ENCODE results near the gene RHOBTB3.
A peak's percentile ranks its signal among the peaks of the same experiment; 100 is the strongest.
"Not testable (repeated sequence)": the region's sequence is repeated elsewhere in the genome, so short reads cannot be mapped to it uniquely, and the experiment has no call there.

RHOBTB3 gene

GRCh38 chr5:95711501-95712346 lies 19.4 kb upstream of the RHOBTB3 start:
- no peak for DNase-seq
- in situ Hi-C loops (cut with HindIII; ENCODE audit: low pct_ligation_motif_present, low pct_unique_long_range_greater_than_20kb, low sequenced_read_pairs), result no loop called here

DNA sequence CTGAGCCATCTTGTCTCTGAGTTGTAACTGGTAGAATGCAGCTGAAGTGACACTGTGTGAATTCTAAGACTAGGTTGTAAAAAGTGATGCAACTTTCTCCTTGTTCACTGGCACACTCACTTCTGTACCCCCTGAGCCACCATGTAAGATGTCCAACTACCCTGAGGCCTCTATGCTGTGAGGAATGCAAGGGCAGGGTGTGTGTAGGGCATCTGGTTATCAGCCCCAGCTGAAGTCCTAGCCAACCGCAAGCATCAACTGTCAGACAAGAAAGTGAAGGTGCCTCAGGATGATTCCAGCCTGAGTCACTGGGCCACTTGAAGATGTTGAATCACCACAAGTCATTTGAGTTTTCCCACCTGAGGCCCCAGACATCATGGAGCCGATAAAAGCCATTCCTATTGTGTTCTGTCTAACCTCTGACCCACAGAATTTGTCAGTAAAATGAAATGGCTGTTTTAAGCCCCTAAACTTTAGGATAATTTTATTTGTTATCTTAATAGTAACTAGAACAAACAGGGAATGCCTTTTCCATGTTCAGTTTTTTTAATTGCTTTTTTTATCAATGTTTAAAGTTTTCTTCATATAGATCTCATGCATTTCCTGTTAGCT lies 18.7 kb upstream of the RHOBTB3 start:
- DNase-seq, result peak; percentile 87

DNA sequence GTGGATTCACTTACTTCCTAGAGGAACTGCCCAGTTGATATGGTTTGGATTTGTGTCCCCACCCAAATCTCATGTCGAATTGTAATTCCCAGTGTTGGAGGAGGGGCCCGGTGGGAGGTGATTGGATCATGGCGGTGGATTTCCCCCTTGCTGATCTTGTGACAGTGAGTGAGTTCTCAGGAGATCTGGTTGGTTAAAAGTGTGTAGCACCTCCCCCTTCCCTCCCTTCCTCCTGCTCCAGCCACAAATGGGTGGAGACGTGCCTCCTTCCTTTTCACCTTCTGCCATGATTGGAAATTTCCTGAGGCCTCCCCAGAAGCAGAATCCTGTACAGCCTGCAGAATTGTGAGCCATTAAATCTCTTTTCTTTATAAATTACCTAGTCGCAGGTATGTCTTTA lies 17.9 kb upstream of the RHOBTB3 start:
- DNase-seq; in situ Hi-C loops (cut with HindIII; ENCODE audit: low pct_ligation_motif_present, low pct_unique_long_range_greater_than_20kb, low sequenced_read_pairs): not testable (repeated sequence)

More for the DNA sequence above, 18.7 kb upstream of the RHOBTB3 start:
- in situ Hi-C loops (cut with HindIII; ENCODE audit: low pct_ligation_motif_present, low pct_unique_long_range_greater_than_20kb, low sequenced_read_pairs), result no loop called here

GRCh38 chr5:95713960-95714710 lies 17.0 kb upstream of the RHOBTB3 start:
- in situ Hi-C loops (cut with HindIII; ENCODE audit: low pct_ligation_motif_present, low pct_unique_long_range_greater_than_20kb, low sequenced_read_pairs), result no loop called here
- DNase-seq, result no peak

DNA sequence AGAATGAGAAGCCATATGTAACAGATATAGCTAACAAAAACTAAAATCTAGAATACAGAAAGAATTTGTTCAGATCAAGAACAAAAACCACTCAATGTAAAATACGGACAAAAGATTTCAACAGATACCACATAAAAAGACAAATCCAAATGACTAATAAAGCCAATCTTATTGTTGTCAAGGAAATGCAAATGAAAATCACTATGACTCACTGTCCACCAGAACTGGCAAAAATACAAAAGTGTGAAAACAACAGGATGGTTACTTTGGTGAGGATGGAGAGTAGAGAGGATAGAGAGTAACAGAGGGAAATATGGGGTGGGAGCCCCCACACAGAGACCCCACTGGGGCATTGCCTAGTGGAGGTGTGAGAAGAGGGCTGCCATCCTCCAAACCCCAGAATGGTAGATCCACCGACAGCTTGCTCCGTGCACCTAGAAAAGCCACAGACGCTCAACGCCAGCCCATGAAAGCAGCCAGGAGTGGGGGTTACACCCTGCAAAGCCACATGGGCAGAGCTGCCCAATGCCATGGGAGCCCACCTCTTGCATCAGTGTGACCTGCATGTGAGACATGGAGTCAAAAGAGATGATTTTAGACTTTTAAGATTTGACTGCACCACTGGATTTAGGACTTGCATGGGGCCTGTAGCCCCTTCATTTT lies 15.2 kb upstream of the RHOBTB3 start:
- DNase-seq, result no peak
- in situ Hi-C loops (cut with HindIII; ENCODE audit: low pct_ligation_motif_present, low pct_unique_long_range_greater_than_20kb, low sequenced_read_pairs), result no loop called here

GRCh38 chr5:95717439-95717838 lies 13.7 kb upstream of the RHOBTB3 start:
- DNase-seq, result no peak
- in situ Hi-C loops (cut with HindIII; ENCODE audit: low pct_ligation_motif_present, low pct_unique_long_range_greater_than_20kb, low sequenced_read_pairs), result no loop called here

DNA sequence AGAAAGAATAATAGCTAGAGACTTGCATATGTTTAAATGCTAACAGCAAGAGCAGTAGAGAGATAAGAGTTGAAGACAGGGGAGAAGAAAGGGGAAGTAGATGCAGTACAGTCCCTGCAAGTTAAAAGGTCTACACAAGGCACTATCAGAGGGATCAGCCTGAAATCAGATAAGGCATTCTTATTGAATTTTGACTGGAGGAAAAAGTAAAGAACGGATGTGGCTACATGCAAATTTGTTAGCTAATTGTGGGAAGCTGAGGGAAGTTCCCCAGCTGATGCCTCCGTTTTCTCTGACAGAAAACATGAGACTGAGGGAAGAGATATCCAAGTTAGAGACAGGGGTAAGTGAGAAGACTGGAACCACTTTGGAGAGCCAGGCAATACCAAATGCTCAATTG lies 12.9 kb upstream of the RHOBTB3 start:
- in situ Hi-C loops (cut with HindIII; ENCODE audit: low pct_ligation_motif_present, low pct_unique_long_range_greater_than_20kb, low sequenced_read_pairs), result no loop called here
- DNase-seq, result no peak

DNA sequence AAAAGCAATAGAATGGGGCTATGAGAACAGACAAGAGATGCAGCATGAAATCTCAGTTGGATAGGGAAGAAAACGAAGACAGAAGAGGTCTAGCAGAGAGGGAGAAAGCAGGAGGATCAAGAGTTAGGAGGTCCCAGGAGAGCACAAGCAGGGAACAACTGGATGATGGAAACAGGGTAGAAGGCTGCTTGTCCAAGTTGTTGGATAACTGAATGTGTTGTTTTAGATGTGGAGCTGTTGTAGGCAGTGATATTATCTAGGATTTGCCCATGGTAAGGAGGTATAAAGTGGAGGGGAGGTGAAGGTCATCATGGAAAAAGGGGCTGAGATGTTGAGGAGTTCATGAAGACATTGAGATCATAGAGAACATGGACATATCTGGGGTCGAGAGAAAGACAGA lies 12.4 kb upstream of the RHOBTB3 start:
- DNase-seq, result no peak
- in situ Hi-C loops (cut with HindIII; ENCODE audit: low pct_ligation_motif_present, low pct_unique_long_range_greater_than_20kb, low sequenced_read_pairs), result no loop called here

GRCh38 chr5:95720094-95720786 lies 10.9 kb upstream of the RHOBTB3 start:
- no peak for DNase-seq
- in situ Hi-C loops (cut with HindIII; ENCODE audit: low pct_ligation_motif_present, low pct_unique_long_range_greater_than_20kb, low sequenced_read_pairs), result no loop called here

DNA sequence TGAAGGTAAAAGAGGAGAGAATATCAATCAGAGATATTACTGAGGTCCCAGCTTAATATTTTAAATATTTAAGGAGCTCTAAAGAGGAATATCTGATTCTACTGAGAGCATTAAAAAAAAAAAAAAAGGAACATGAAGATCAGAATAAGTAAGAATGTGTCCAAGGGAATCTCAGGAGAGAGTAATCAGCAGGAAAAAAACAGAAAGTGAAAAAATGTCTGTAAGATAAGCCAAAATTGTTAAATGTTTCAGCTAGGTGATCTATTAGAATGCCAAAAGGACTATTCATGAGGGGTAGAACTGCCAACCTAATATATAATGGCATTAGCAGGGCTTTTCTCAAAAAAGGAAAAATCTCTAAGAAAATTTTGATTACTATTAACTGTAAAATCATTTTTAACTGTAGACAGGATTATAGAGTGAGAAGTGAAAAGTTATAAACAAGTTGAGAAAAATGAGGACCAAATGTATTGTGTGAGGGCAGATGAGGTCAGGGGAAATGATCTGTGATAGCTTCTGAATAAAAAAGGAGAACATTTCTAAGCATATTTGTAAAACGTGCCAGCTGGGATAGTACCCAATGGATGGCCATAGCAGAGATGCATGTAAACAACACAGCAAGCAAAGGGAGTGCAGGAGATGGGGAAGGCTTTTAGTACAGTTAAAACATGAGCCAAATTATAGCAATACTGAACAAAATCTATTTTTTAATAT lies 9.4 kb upstream of the RHOBTB3 start:
- no peak for DNase-seq
- in situ Hi-C loops (cut with HindIII; ENCODE audit: low pct_ligation_motif_present, low pct_unique_long_range_greater_than_20kb, low sequenced_read_pairs), result no loop called here

GRCh38 chr5:95723632-95724369 lies 7.3 kb upstream of the RHOBTB3 start:
- in situ Hi-C loops (cut with HindIII; ENCODE audit: low pct_ligation_motif_present, low pct_unique_long_range_greater_than_20kb, low sequenced_read_pairs), result no loop called here
- DNase-seq, result no peak

GRCh38 chr5:95725071-95725820 lies 5.9 kb upstream of the RHOBTB3 start:
- in situ Hi-C loops (cut with HindIII; ENCODE audit: low pct_ligation_motif_present, low pct_unique_long_range_greater_than_20kb, low sequenced_read_pairs), result no loop called here
- no peak for DNase-seq

DNA sequence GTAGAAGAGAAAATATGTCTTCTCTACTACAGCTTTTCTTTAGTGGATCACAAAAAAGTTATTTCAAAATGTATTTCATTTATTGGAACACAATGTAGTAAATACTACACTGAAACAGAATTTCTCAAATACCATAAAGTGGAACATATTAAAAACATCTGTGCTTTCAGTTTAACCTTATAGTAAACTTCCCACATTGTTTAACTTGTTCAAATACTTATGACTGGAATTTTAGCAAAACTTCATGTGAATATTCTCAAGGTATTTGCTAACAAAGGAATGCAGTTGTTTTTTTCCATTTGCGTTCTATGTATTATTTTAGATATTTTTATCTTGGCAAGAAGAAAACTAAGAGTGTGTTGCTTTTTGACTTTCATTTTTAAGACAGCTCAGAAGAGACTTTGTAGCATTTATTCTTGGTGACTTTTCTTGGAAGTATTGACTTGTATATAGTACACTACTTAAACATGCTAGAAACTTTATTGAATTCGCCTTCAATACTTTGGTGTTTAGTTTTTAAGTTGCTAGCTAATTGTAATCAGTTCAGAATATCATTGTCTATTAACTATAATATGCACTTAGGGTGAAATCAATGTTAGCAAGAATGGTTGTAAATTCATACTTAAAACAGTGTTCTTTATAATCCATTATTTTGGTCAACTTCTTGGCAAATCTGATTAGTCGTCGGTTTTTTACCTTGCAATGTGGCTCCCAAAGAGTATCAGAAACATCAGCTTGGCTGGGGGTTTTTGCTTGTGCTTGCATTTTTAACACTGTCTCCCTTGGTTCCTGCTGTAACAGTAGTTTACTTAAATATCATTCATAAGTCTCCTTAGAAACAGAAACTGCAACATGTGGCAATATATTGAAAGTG lies 5.0 kb upstream of the RHOBTB3 start:
- DNase-seq, result no peak
- in situ Hi-C loops (cut with HindIII; ENCODE audit: low pct_ligation_motif_present, low pct_unique_long_range_greater_than_20kb, low sequenced_read_pairs), result no loop called here

DNA sequence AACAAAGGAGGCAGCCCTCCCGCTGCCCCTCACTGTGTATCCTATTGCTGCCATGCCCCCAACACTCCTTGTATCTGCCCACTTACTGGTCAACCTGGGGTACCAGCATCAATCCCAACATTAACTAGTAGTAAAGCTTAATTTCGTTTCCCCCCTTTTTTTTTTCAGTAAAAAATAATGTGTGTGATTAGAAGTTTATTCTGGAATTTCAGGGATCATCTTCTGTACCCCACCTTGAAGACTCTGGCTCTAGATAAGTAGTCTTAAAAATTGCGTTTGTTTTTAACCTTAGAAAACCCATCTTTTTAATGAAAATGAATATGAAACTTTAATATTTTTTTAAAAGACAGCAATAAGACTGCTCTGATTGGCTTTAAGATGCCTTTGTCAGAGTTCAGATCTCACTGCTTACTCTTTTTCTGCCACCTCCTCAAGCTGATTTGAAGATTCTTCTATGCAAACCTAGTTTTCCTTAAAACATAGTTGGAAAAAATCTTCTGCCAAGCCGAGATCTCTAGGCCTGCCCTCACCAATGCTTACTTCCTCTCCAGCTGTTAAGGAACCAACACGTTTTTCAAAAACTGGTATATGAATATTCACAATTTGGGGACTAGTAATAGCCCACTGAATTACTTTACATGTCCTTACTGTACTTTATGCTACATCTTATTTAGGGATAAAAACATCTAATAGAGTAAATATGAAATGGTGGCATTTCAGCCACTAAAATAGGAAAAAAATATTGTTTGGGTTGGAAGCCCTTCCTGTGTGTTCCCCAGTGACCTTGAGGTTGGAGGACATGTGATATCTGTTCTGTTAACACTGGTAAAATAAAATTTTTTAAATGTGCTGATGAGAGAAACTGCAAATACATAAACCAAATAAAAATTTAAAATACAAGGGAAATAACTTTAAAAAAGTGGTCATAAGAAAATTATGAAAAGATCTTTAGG lies 4.0 kb upstream of the RHOBTB3 start:
- no peak for DNase-seq
- in situ Hi-C loops (cut with HindIII; ENCODE audit: low pct_ligation_motif_present, low pct_unique_long_range_greater_than_20kb, low sequenced_read_pairs), result no loop called here

GRCh38 chr5:95727764-95728191 lies 3.4 kb upstream of the RHOBTB3 start:
- in situ Hi-C loops (cut with HindIII; ENCODE audit: low pct_ligation_motif_present, low pct_unique_long_range_greater_than_20kb, low sequenced_read_pairs), result no loop called here
- no peak for DNase-seq
